Osteoblast (primary cell): ENCODE measurements around the gene KAZN. TPM values are rescaled to one million over a fixed set of nuclear protein-coding genes. Genes with fewer than 3 reads are reported as not detected.

Source experiments
- DNase-seq: peaks from one replicate; pipeline ENCODE4 v3.0.0; 2011; ENCODE audit warnings: low spot score, mixed read lengths; ENCODE audit not compliant: insufficient read length; ENCODE audit errors: missing footprints
- H2AFZ ChIP-seq: 2 replicates; pipeline ENCODE4 v1.6.0; 2011; ENCODE audit warnings: mild to moderate bottlenecking, low read length
- H3K27ac ChIP-seq: 2 replicates; pipeline ENCODE4 v1.5.1; 2011; ENCODE audit warnings: mild to moderate bottlenecking, low read depth, low read length, moderate library complexity
- H3K27me3 ChIP-seq: 2 replicates; pipeline ENCODE4 v1.6.0; 2012; ENCODE audit warnings: mild to moderate bottlenecking, control low read depth, inconsistent platforms, low read length, moderate library complexity; ENCODE audit not compliant: insufficient read depth
- H3K36me3 ChIP-seq: 2 replicates; pipeline ENCODE4 v1.5.1; 2011; ENCODE audit warnings: mild to moderate bottlenecking, low read length, control low read depth, moderate library complexity; ENCODE audit not compliant: insufficient read depth
- H3K4me1 ChIP-seq: 2 replicates; pipeline ENCODE4 v1.5.1; 2011; ENCODE audit warnings: mild to moderate bottlenecking, low read length, control low read depth, moderate library complexity; ENCODE audit not compliant: insufficient read depth
- H3K4me2 ChIP-seq: 2 replicates; pipeline ENCODE4 v1.6.0; 2011; ENCODE audit warnings: mild to moderate bottlenecking, low read length; ENCODE audit not compliant: insufficient read depth
- H3K4me3 ChIP-seq: fragments of 200-600 bp; sonication (generic); 3 replicates; pipeline ENCODE4 v1.5.1; 2012; ENCODE audit warnings: mild to moderate bottlenecking, low read length, inconsistent platforms; ENCODE audit not compliant: insufficient read depth
- H3K79me2 ChIP-seq: 2 replicates; pipeline ENCODE4 v1.6.0; 2012; ENCODE audit warnings: mild to moderate bottlenecking, low read length, control low read depth, inconsistent platforms; ENCODE audit not compliant: insufficient read depth
- H3K9me3 ChIP-seq: 2 replicates; pipeline ENCODE4 v1.5.1; 2011; ENCODE audit warnings: low read depth, low read length, control low read depth
- H4K20me1 ChIP-seq: 2 replicates; pipeline ENCODE4 v1.6.0; 2012; ENCODE audit warnings: mild to moderate bottlenecking, low read length, control low read depth; ENCODE audit not compliant: insufficient read depth
- CTCF ChIP-seq: IDR thresholded peaks from 2 replicates; pipeline ENCODE4 v1.5.1; 2011; ENCODE audit warnings: mild to moderate bottlenecking, low read depth, low read length, moderate library complexity; ENCODE audit errors: extremely low read depth
- total RNA-seq: library from RNA; depleted of rRNA; stranded (reverse); fragments of >200 nt; gene quantifications from 2 replicates; pipeline ENCODE4 v1.2.3, GENCODE V29; 2012

Gene KAZN
- total RNA-seq, 1 donor: 9.0 TPM

GRCh38 chr1:15065291-15065690 lies 466.8 kb downstream of the KAZN start:
- H3K27me3 ChIP-seq: no peaks in the 10 kb centered on the region

GRCh38 chr1:15065736-15066135 lies 467.3 kb downstream of the KAZN start:
- no peak overlapping the region for H3K4me3 ChIP-seq
- H2AFZ ChIP-seq: no peak overlapping the region
- H4K20me1 ChIP-seq: no peaks in the 10 kb centered on the region
- H3K79me2 ChIP-seq: no peaks in the 10 kb centered on the region
- H3K36me3 ChIP-seq: peaks cover 19% of the 10 kb centered on the region
- no peak overlapping the region for H3K4me2 ChIP-seq
- H3K9me3 ChIP-seq: no peaks in the 10 kb centered on the region
- H3K27ac ChIP-seq: no peak overlapping the region
- TF ChIP-seq CTCF: no peak
- no peaks in the 10 kb centered on the region for H3K4me1 ChIP-seq
- H3K27me3 ChIP-seq: no peaks in the 10 kb centered on the region
- peak; percentile 66 for DNase-seq

More at GRCh38 chr1:15065291-15065690, 466.8 kb downstream of the KAZN start:
- Histone ChIP-seq H3K27ac (no peak overlapping the region), H3K79me2 (no peaks in the 10 kb centered on the region), H4K20me1 (no peaks in the 10 kb centered on the region), H3K9me3 (no peaks in the 10 kb centered on the region), H3K4me2 (no peak overlapping the region), H2AFZ (no peak overlapping the region), H3K4me3 (no peak overlapping the region), H3K4me1 (no peaks in the 10 kb centered on the region), H3K36me3 (peaks cover 19% of the 10 kb centered on the region)
- peak; percentile 67 for DNase-seq
- no peak for TF ChIP-seq CTCF

- no peaks in the 10 kb centered on the region for H3K9me3 ChIP-seq
- no peak overlapping the region for H3K27ac ChIP-seq
- H3K36me3 ChIP-seq: peaks cover 19% of the 10 kb centered on the region
- no peak overlapping the region for H3K4me2 ChIP-seq
- no peak overlapping the region for H3K4me3 ChIP-seq
- H3K27me3 ChIP-seq: no peaks in the 10 kb centered on the region
- no peaks in the 10 kb centered on the region for H3K4me1 ChIP-seq
- TF ChIP-seq CTCF: no peak
- no peaks in the 10 kb centered on the region for H3K79me2 ChIP-seq
- H2AFZ ChIP-seq: no peak overlapping the region
- peak; percentile 25 for DNase-seq
- H4K20me1 ChIP-seq: no peaks in the 10 kb centered on the region
Observed at GRCh38 chr1:15066191-15066590, 467.7 kb downstream of the KAZN start.

GRCh38 chr1:15067148-15067547 lies 468.7 kb downstream of the KAZN start:
- Histone ChIP-seq H4K20me1 (no peaks in the 10 kb centered on the region), H3K4me3 (no peak overlapping the region), H3K4me1 (no peaks in the 10 kb centered on the region), H3K9me3 (no peaks in the 10 kb centered on the region), H3K27me3 (no peaks in the 10 kb centered on the region), H3K79me2 (no peaks in the 10 kb centered on the region), H2AFZ (no peak overlapping the region), H3K36me3 (peaks cover 14% of the 10 kb centered on the region), H3K4me2 (no peak overlapping the region), H3K27ac (no peak overlapping the region)
- no peak for TF ChIP-seq CTCF
- peak; percentile 39 for DNase-seq
